ENCODE results near the gene UBE3D.
A peak's percentile ranks its signal among the peaks of the same experiment; 100 is the strongest.

UBE3D gene

DNA sequence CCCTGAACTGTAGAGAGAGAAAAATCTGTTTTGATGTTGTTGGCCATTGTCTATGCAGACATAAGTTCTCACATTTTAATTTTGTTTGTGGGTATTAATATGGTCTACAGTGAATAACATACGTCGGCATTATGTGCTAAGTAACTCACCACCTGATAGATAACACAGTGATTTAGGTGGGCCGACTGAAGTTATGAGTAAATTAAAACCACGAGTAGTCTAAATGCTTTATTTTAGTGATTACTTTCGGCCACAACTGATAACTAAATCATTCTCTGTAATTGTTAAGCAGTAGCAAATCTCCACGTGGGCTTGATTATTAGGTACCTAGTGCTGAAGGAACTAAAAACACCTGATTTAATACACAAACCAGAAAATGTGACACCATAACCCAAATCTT, 3.0 kb upstream of the UBE3D start:
- peak overlapping the region; percentile 82 for H3K4me2 ChIP-seq (ENCODE audit: low read length)
- H3K9ac ChIP-seq (ENCODE audit: low read length), result no peak overlapping the region
- DNase-seq, result no peak
- H2BK12ac ChIP-seq (ENCODE audit: low read length), result no peak overlapping the region
- no peaks in the 10 kb centered on the region for H3K27me3 ChIP-seq (ENCODE audit: insufficient read depth, low read length)
- H3K79me1 ChIP-seq (ENCODE audit: low read length), result peaks cover 6% of the 10 kb centered on the region
- H4K12ac ChIP-seq (ENCODE audit: low read depth, low read length), result no peak overlapping the region
- H2BK5ac ChIP-seq (ENCODE audit: low read depth, low read length, poor library complexity), result no peak overlapping the region
- H3K4me3 ChIP-seq (ENCODE audit: low read depth, low read length), result no peak overlapping the region
- H3K18ac ChIP-seq (ENCODE audit: low read length), result no peak overlapping the region
- no peak overlapping the region for H2AK5ac ChIP-seq (ENCODE audit: low read length)
- H3K36me3 ChIP-seq (ENCODE audit: control insufficient read depth in 1 of 2, insufficient read depth in 2 of 2, low read length in 2 of 2), result no peaks in the 10 kb centered on the region
- H2BK120ac ChIP-seq (ENCODE audit: insufficient read depth, low read length, poor library complexity), result no peak overlapping the region
- peaks cover 3% of the 10 kb centered on the region for H3K79me2 ChIP-seq (ENCODE audit: control insufficient read depth, insufficient read depth, low read length, poor library complexity)
- no peak overlapping the region for H3K23ac ChIP-seq (ENCODE audit: low read length)
- H3K4me1 ChIP-seq (ENCODE audit: control insufficient read depth in 1 of 2, insufficient read depth in 2 of 2, low read length in 2 of 2), result peaks cover 2% of the 10 kb centered on the region in 2 experiments
- no peak overlapping the region for H3K14ac ChIP-seq (ENCODE audit: low read length)
- no CpG with 5 or more reads among the region's 6 CpGs for WGBS (ENCODE audit: extremely low coverage, insufficient coverage, insufficient read length)
- H2AFZ ChIP-seq (ENCODE audit: insufficient read depth, low read length, poor library complexity), result no peak overlapping the region
- H4K91ac ChIP-seq (ENCODE audit: low read depth, low read length), result no peak overlapping the region
- H3K9me3 ChIP-seq (ENCODE audit: insufficient read depth, low read depth, low read length), result no peaks in the 10 kb centered on the region
- H3K4ac ChIP-seq (ENCODE audit: low read depth, low read length), result no peak overlapping the region
- no peak overlapping the region for H3K27ac ChIP-seq (ENCODE audit: low read depth, low read length)
- H4K8ac ChIP-seq (ENCODE audit: low read depth, low read length), result no peak overlapping the region

- H3K4me3 ChIP-seq (ENCODE audit: low read depth, low read length), result peak within 1 kb of the TSS; percentile 92
- WGBS (ENCODE audit: extremely low coverage, insufficient coverage, insufficient read length), result no CpG with 5 or more reads among the region's 78 CpGs
These were observed 2.1 kb upstream of the UBE3D start, which contains the start of gene DOP1A for GRCh38 chr6:83067448-83068439. Gene DOP1A, plus strand, starts transcription at chr6:83067671. Its CDS starts 29,307 bp downstream, at chr6:83096978.

GRCh38 chr6:83062225-83062624, 3.4 kb downstream of the UBE3D start:
- Histone ChIP-seq H2BK12ac (ENCODE audit: low read length) (no peak overlapping the region), H4K91ac (ENCODE audit: low read depth, low read length) (no peak overlapping the region), H2BK5ac (ENCODE audit: low read depth, low read length, poor library complexity) (no peak overlapping the region), H4K8ac (ENCODE audit: low read depth, low read length) (no peak overlapping the region), H2BK120ac (ENCODE audit: insufficient read depth, low read length, poor library complexity) (no peak overlapping the region), H3K14ac (ENCODE audit: low read length) (no peak overlapping the region), H2AFZ (ENCODE audit: insufficient read depth, low read length, poor library complexity) (no peak overlapping the region), H4K12ac (ENCODE audit: low read depth, low read length) (no peak overlapping the region), H3K4ac (ENCODE audit: low read depth, low read length) (no peak overlapping the region), H3K27ac (ENCODE audit: low read depth, low read length) (no peak overlapping the region), H2AK5ac (ENCODE audit: low read length) (no peak overlapping the region), H3K79me2 (ENCODE audit: control insufficient read depth, insufficient read depth, low read length, poor library complexity) (peaks cover 1% of the 10 kb centered on the region), H3K9me3 (ENCODE audit: insufficient read depth, low read depth, low read length) (no peaks in the 10 kb centered on the region), H3K4me3 (ENCODE audit: low read depth, low read length) (no peak overlapping the region), H3K9ac (ENCODE audit: low read length) (no peak overlapping the region), H3K27me3 (ENCODE audit: insufficient read depth, low read length) (no peaks in the 10 kb centered on the region), H3K79me1 (ENCODE audit: low read length) (peaks cover 4% of the 10 kb centered on the region), H3K18ac (ENCODE audit: low read length) (no peak overlapping the region), H3K4me1 (ENCODE audit: control insufficient read depth in 1 of 2, insufficient read depth in 2 of 2, low read length in 2 of 2) (peaks cover 2% of the 10 kb centered on the region in 2 experiments), H3K4me2 (ENCODE audit: low read length) (no peak overlapping the region), H3K36me3 (ENCODE audit: control insufficient read depth in 1 of 2, insufficient read depth in 2 of 2, low read length in 2 of 2) (no peaks in the 10 kb centered on the region), H3K23ac (ENCODE audit: low read length) (no peak overlapping the region)
- no CpG with 5 or more reads among the region's 1 CpG for WGBS (ENCODE audit: extremely low coverage, insufficient coverage, insufficient read length)
- DNase-seq, result no peak

More at GRCh38 chr6:83067448-83068439, 2.1 kb upstream of the UBE3D start, which contains the start of gene DOP1A:
- no peak within 1 kb of the TSS for H3K23ac ChIP-seq (ENCODE audit: low read length)
- H2AK5ac ChIP-seq (ENCODE audit: low read length), result no peak within 1 kb of the TSS
- no peaks in the 10 kb centered on the region for H3K36me3 ChIP-seq (ENCODE audit: control insufficient read depth in 1 of 2, insufficient read depth in 2 of 2, low read length in 2 of 2)
- H3K4me2 ChIP-seq (ENCODE audit: low read length), result peak within 1 kb of the TSS; percentile 82
- peak within 1 kb of the TSS; percentile 65 for H3K27ac ChIP-seq (ENCODE audit: low read depth, low read length)
- no peak within 1 kb of the TSS for H2BK120ac ChIP-seq (ENCODE audit: insufficient read depth, low read length, poor library complexity)
- H2BK5ac ChIP-seq (ENCODE audit: low read depth, low read length, poor library complexity), result no peak within 1 kb of the TSS
- peak within 1 kb of the TSS; percentile 32 for H3K18ac ChIP-seq (ENCODE audit: low read length)
- H3K9me3 ChIP-seq (ENCODE audit: insufficient read depth, low read depth, low read length), result no peaks in the 10 kb centered on the region
- H3K14ac ChIP-seq (ENCODE audit: low read length), result peak within 1 kb of the TSS; percentile 21
- H3K9ac ChIP-seq (ENCODE audit: low read length), result peak within 1 kb of the TSS; percentile 69
- H3K79me1 ChIP-seq (ENCODE audit: low read length), result peaks cover 6% of the 10 kb centered on the region
- no peaks in the 10 kb centered on the region for H3K27me3 ChIP-seq (ENCODE audit: insufficient read depth, low read length)
- peak within 1 kb of the TSS; percentile 37 for H4K91ac ChIP-seq (ENCODE audit: low read depth, low read length)
- peak; percentile 95 to 99 for DNase-seq
- H3K4ac ChIP-seq (ENCODE audit: low read depth, low read length), result no peak within 1 kb of the TSS
- peak within 1 kb of the TSS; percentile 20 for H4K8ac ChIP-seq (ENCODE audit: low read depth, low read length)
- H2AFZ ChIP-seq (ENCODE audit: insufficient read depth, low read length, poor library complexity), result peak within 1 kb of the TSS; percentile 91
- peak within 1 kb of the TSS; percentile 26 for H4K12ac ChIP-seq (ENCODE audit: low read depth, low read length)
- H3K4me1 ChIP-seq (ENCODE audit: control insufficient read depth in 1 of 2, insufficient read depth in 2 of 2, low read length in 2 of 2), result peaks cover 2% of the 10 kb centered on the region in 2 experiments
- no peak within 1 kb of the TSS for H2BK12ac ChIP-seq (ENCODE audit: low read length)
- peaks cover 3% of the 10 kb centered on the region for H3K79me2 ChIP-seq (ENCODE audit: control insufficient read depth, insufficient read depth, low read length, poor library complexity)

DNA sequence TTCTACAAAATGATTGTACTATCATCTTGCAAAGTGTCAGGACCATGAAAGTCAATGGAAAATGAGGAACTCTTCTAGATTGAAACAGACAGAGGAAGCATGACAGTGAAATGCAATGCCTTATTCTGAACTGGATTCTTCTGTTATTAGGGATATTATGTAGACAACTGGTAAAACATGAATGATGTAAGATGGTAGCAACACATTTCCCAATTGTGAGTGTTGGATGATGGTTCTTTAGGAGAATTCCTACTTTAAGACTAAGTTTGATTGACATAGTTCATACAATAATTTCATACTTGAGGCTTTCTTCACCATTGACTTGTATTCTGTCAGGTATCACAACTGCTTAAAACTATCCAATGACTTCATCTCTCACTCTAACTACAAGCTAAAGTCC, 4.5 kb downstream of the UBE3D start:
- Histone ChIP-seq H3K23ac (ENCODE audit: low read length) (no peak overlapping the region), H2BK5ac (ENCODE audit: low read depth, low read length, poor library complexity) (no peak overlapping the region), H3K9ac (ENCODE audit: low read length) (no peak overlapping the region), H3K4me1 (ENCODE audit: control insufficient read depth in 1 of 2, insufficient read depth in 2 of 2, low read length in 2 of 2) (peaks cover 2% of the 10 kb centered on the region in 2 experiments), H4K91ac (ENCODE audit: low read depth, low read length) (no peak overlapping the region), H3K9me3 (ENCODE audit: insufficient read depth, low read depth, low read length) (no peaks in the 10 kb centered on the region), H3K27me3 (ENCODE audit: insufficient read depth, low read length) (no peaks in the 10 kb centered on the region), H2BK120ac (ENCODE audit: insufficient read depth, low read length, poor library complexity) (no peak overlapping the region), H3K18ac (ENCODE audit: low read length) (no peak overlapping the region), H3K4me2 (ENCODE audit: low read length) (no peak overlapping the region), H2BK12ac (ENCODE audit: low read length) (no peak overlapping the region), H2AFZ (ENCODE audit: insufficient read depth, low read length, poor library complexity) (no peak overlapping the region), H2AK5ac (ENCODE audit: low read length) (no peak overlapping the region), H3K4ac (ENCODE audit: low read depth, low read length) (no peak overlapping the region), H4K12ac (ENCODE audit: low read depth, low read length) (no peak overlapping the region), H3K79me2 (ENCODE audit: control insufficient read depth, insufficient read depth, low read length, poor library complexity) (peaks cover 1% of the 10 kb centered on the region), H4K8ac (ENCODE audit: low read depth, low read length) (no peak overlapping the region), H3K79me1 (ENCODE audit: low read length) (peaks cover 4% of the 10 kb centered on the region), H3K14ac (ENCODE audit: low read length) (no peak overlapping the region), H3K4me3 (ENCODE audit: low read depth, low read length) (no peak overlapping the region), H3K36me3 (ENCODE audit: control insufficient read depth in 1 of 2, insufficient read depth in 2 of 2, low read length in 2 of 2) (no peaks in the 10 kb centered on the region), H3K27ac (ENCODE audit: low read depth, low read length) (no peak overlapping the region)
- no peak for DNase-seq

All from trophoblast cell (in vitro differentiated cells and primary cell).